COLO668 (cell line): ENCODE measurements around the gene HOXC10.

Experiments
- DNase-seq: peaks from one replicate; lab custom pipeline; 2025; ENCODE audit not compliant: unreplicated experiment; lab: John Stamatoyannopoulos, UW

Gene HOXC10

DNA sequence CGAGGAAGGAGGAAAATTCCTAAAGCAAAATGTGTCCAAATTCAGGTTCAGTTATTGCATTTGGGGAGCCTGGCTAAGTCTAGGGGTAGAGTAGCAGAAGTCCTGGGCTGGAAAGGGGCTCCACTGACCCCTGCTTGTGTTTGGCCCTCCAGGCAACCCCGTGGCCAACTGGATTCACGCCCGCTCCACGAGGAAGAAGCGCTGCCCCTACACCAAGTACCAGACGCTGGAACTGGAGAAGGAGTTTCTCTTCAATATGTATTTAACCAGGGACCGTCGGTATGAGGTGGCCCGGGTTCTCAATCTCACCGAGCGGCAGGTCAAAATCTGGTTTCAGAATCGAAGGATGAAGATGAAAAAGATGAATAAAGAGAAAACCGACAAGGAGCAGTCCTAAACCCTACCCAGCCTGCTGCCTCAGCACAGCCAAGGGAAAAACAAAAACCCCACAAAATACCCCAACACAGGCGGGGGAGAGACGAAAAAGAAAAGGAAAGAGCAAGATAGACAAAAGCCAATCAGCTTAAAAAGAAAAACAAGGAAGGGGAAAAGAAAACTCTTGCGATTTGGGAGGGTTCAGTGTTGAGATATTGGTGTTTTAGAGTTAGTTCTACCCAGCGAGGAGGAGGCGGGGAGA is 17.4 kb downstream of the HOXC10 start:
- no peak for DNase-seq

DNA sequence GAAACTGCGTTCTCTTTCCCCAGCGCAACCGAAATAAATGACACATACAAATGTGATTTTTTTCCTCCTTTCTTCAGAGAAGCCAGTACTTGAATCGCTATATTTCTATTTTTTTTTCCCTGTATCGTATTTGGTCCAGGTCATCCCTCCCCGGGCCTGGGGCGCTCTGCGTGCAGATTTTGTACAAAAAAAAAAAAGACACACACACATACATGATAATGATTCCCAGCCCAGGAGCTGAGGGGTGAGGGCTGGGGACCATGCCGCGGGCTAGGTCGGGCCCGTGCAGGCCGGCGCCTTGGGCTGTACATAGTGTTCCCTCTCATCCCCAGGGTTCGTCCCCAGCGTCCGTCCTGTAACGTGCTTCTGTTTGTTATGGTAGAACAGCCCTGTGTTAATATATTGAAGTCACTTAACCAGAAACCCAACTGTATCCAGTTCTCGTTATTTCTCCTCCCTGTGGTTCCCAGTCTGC is 18.0 kb downstream of the HOXC10 start:
- DNase-seq, result no peak

DNA sequence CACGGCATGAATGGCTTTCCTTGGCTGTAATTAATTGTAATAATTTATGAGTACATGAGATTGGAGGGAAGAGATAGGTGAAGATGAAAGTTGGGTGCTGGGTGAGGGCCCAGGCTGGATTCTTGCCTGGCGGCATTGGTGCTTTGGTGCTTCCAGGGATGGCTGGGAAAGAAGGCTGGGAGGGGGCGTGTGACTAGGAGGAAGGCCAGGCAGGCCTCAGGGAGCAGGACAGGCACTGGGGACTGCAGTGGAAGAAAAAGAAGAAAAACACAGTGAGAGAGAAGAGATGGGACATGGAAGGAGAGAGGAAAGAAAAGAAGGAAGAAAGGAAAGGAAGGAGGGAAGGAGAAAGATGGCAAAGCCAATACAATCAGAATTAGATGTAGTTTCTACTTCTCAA is 18.7 kb downstream of the HOXC10 start:
- no peak for DNase-seq

DNA sequence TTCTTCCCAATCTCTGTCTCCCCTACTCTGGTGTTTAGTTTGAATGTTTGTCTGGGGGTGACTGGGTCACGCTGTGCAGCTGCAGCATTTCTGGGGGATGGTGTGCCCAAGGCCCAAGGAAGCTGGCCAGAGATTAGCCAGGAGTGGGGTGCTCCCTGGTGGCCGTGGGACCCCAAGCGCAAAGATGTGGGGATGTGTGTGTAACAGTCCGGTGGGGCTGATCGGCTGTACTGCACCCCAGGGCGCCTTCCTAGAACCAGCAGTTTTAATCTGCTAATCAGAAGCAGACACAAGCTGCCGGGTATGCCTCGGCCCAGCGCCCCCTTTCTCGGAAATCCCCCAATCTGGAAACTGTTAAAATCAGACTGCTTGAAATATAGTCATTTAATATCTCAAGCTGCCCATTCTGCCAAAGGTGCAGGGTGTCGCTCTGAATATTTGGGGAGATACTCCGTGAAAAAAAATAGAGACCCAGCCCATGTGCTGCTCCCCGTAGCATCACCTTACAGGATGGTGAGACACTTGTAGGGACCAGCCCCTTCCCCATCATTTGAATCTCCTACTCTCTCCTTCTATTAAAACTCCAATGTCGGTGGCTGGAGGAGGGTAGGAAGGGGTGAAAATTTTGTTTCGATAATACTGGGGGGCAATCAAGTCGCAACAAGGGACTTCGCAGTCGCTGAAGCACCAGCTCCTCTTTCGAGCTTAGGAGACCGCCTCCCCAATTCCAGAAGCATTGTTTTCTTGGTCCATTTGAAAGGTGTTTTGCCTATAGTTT is 19.3 kb downstream of the HOXC10 start:
- no peak for DNase-seq

DNA sequence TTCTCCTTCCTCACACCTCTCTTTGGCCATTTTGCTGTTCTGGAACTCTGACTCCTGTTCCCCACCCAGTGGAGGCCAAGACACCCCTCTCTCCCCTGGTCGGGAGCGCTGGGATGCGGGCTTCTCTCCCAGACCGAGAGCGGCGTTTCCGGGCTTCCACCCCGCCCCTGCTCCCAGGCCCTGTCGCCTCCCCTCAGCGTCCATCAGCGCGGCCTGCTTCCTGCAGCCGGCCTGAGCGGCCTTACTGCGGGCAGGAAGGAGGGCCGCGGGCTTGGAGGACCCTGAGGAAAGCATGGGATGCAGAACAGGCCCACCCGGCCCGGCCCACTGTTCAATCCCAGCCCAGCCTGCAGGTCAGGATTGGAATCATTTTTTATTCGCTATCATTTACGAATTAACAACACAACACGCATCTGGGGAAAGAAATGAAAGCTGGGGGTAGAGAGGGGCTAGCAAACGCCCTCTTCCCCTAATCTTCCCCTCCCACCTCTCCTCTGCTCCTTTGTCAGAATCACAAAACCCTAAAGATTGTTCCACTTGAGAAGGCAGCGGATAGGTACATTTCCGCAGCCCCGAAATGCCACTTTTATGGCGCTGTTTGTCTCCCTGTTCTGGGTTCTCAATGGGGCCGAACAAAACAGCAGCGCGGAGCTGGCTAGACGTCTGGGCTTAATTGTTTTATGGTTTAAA is 20.0 kb downstream of the HOXC10 start:
- DNase-seq, result peak; percentile 0

DNA sequence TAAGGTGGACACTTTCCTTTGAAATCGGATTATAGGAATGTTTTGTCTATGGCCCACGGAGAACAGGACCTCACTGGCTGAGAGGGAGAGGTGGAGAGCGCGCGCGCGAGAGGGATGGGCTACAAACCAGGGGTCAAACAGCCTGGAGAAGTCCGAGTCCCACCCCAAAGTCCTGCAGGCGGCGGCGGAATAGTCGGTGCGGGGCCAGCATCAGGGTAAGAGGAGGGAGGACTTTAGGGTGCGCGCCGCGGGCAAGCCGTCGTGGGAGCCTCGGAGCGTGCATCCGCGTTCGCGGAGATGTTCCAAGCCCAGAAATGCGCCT is 20.5 kb downstream of the HOXC10 start:
- DNase-seq, result no peak

DNA sequence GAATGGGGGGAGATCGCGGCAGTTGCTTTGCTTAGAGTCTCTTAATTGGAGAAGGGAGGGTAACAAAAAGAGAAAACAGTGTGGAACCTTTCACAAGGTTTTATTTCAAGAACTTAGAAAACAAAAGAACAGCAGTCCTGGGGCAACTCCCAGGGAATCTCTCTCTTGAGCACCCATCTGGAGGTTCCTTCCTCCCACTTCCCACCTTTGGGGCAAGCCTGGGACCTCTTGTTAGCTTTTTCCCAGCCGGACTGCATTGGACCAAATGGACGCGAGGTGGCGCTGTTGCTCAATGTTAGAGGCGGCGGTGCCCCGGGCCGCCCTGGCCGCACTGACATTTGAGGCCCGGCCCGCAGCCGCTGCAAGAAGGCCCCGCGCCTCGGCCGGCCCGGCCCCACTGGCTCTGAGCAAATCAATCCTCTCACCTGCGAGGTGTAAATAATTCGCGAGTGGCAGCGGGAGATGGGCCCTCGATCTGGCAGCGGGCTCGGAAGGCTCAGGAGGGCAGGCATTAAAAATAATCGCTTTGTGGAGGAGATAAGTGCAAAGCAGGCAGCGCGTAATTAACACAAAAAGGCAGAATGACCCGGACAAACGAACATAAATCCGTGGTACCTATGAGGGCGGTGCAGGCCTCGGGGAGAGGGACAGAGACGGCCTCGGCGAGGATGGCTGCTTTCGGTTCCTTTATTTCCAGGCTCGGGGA is 21.1 kb downstream of the HOXC10 start:
- peak; percentile 62 for DNase-seq

DNA sequence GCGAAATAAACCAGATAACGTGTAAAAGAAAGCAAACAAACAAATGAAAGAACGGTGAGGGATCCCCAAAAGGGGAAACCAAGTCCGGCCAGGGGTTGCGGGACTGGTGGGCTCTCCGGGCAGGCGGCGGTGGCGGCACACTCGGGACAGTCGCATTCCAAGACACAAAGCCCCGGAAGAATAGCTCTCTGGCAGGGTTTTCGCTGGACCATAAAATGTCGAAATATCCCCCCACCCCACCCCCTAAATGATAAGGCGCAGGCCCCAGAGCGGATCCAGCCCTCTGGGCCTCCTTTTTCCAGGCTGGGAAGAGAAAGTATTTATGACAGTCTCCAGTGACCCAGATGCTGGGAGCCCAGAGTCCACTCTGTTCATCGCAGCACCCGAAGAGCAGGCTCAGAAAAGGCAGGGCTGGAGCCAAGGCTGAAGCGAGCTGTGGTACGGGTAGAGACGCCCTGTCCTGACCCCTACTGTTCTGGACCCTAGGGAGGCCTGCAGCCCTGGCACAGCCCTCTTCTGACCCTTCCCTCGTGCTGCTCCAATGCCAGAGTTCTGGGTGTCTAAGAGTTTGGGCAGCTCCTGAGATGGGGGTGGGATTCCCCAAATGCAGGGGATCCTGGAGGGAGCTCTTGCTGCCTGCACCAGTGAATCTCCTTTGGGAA is 21.7 kb downstream of the HOXC10 start:
- no peak for DNase-seq

DNA sequence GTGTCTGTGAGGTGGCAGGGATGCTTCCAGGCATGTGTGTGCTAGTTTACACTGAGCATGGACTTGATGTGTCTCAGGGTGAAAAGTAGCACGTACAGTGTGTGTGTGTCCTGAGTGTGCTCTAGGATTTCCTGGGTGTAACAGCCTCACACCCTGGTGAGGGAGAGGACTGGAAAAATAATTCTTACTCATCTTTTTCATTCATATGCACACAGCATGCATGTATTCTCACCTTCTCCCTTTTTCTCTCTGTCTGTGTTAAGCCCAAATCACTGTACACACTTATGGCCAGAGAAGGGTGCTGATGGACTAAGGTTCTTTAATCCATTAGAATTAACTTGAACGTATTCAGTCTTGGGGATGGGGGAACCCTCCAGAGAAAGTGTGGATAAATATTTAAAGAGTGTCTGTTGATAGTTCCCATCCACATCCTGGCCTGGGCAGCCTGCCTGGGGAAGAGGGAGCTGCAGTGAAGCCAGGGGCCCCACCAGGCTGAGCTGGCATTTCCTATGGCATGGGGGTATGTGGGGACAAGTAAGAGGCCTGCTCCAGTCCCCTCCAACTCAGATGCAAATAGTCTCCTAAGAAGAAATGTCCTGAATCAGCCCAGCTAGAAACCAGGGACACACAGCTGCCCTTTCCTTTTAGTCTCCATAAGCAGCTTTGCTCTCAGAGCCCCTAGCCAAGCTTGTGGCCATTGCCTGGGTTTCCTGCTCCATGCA is 22.8 kb downstream of the HOXC10 start:
- no peak for DNase-seq

DNA sequence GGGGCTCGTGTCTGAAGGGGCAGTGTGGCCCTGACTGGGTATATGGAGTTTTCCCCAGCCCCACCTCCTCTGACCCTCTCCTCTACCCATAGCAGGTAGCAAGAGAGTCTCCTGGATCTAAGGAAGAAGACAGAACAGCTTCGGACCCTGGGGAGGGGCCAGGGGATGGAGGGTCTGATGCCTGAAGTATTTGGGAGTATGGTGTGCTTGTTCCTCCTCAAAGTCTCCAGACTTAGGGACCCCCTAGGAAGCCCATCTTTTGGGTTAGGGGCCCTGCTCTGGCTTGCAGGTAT is 23.3 kb downstream of the HOXC10 start:
- no peak for DNase-seq

DNA sequence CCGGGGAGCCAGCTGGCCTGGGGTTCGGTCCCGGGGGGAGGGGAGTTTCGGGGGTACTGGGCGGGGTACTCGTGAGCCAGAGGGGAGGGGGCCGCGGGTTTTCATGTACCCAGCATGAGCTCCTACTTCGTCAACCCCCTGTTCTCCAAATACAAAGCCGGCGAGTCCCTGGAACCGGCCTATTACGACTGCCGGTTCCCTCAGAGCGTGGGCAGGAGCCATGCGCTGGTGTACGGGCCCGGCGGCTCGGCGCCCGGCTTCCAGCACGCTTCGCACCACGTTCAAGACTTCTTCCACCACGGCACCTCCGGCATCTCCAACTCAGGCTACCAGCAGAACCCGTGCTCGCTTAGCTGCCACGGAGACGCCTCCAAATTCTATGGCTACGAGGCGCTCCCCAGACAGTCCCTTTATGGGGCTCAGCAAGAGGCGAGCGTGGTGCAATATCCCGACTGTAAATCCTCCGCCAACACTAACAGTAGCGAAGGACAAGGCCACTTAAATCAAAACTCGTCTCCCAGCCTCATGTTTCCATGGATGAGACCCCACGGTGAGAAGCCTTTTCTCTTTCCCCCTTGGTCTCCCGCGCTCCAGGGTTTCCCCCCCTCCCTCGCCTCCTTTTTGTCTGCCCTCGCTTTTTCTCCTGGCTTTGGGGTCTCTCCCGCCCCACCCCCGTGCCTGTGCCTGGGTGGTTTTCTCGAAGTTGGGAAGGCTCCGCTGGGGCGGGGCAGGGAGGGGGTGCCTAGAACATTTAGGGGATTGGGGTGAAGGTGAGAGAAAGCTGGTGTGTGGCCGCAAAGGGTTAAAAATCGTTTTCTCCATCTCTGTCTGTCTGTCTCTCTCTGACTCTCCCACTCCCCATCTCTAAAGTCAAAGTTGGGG is 24.5 kb downstream of the HOXC10 start:
- DNase-seq, result no peak

DNA sequence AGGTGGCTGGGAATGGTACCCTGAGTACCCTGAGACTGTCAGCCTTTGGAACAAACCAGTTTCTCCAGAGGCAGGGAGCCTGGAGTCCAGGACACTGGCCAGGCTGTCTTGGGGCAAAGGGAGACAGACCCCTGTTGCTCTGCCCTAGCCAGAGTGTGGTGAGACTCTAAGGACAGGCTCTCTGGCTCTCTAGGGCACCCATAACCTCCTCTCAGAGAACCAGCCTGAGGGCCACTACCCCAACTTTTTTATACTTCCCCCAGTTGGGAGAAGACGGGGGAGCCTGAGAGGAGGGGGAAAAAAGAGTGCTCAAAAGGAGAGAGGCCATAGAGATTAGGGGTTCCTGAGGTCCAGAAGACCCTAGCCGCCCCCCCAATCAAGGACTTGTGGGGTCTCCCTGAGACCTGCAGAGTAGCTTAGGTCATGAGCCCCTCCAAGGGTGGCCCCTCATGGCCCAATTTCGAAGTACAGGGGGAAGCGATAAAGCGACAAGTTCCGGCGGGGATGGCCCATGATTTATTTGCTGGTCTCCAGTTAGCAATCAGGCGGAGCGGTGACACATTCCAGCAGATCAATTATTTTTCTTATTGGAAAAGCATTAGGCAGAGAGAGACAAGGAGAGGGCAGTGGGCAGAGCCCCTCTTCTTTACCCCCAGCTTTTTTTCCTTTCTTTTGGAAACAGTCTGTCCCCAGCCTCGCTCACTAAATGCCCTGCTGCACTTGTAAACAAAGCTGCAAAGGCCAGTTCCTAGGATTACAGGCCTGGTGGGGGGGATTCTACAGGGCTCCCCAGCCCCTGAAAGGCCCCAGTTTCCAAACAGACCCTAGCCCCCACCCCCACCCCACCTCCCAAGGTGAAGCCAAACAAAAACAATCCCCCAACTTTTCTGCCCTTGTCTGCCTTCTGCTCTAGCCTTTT is 25.4 kb downstream of the HOXC10 start:
- DNase-seq, result no peak

DNA sequence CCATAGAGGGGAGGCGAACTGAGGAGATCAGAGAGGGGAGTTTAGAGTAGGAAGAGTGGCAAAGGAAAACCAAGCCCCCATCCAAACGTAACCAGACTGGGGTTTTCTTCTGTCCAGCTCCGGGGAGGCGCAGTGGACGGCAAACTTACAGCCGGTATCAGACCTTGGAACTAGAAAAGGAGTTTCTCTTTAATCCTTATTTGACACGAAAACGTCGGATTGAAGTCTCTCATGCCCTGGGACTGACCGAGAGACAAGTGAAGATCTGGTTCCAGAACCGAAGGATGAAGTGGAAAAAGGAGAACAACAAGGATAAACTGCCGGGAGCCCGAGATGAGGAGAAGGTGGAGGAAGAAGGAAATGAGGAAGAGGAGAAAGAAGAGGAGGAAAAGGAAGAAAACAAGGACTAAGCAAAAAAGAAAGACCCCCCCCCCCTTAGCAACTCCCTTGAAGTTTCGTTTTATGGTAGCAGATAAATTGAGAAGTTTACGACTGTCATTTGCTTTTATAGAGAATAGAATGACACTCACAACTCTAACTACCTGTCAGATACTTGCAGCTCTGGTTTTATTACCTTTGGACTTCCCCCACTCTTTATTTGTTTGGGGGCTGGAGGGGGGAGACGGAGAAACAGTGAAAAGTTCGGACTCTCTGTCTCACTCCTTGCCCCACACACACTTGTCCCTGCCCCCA is 26.2 kb downstream of the HOXC10 start:
- DNase-seq, result no peak

DNA sequence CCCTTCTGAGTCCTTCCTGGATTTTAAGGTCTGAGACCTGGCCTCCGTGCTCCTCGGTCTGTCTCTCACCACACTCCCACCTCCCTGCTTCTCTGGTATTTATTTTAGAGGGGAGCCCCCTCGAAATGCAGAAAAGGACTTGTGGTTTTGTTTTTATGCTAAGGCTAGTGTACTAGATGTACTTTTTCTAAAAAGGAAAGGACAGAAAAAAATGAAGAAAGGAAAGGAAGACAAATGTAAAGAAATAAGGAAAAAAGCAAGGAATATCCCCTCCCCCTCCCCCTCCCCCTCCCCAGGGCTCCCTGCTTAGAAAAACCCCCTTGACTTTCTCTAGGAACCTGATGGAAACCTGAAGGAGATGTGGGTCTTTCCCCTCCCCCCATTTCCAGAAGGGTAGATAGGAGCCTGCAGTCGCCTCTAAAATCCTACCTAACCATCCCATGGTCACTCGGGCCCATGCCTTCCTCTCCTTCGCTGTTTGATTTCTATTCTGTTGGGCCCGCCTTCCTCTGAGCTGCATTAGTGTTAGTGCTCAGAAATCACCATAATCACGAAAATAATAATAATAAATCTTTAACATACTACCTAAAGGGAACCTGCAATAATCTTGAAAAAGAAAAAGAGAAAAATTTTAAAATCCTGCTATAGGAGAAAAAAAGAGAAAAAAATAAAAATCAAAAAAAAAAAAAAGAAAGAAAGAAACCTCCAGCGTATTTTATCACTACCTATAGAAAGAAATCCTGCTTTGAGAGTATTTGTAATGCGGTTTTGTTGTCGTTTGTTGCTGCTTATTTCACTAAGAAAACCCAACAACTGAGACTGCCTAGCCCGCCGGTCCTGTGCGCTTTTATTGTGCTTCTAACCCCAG is 27.0 kb downstream of the HOXC10 start:
- DNase-seq, result no peak

DNA sequence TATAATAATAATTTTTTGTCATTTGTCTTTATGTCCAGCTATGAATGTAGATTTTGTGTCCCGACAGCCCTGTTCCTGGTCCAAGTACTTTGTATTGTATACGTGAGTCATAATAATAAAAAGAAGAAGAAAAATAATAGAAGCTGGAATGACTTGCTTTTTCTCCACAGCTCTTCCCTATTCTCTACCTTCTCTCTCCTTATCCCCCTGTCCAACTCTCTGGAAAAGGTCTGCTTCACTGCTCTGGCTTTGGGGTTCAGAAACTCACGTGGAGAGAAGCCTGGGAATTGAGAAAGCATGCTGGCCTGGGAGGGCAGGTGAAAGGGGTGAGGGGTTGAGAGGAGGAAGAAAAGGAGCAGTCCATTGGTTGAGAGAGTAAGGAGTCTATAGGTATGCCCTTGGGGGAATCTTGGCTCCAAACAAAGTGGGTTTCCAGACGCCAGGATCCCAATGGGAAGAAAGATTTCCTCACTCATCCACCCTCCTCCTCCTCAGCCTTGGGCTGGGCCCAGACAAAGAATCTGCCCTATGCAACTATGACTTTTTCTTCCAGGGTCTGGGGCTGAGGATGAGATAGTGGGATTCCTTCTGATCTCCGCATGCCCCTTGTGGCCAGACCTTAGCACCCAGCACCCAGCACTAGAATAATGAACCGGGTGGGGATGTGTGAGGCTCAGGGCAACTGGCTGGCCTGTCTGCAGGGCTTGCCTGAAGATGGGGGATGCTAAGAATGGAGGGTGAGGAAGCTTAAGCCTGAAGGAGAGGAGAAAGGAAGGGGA is 27.9 kb downstream of the HOXC10 start:
- no peak for DNase-seq

DNA sequence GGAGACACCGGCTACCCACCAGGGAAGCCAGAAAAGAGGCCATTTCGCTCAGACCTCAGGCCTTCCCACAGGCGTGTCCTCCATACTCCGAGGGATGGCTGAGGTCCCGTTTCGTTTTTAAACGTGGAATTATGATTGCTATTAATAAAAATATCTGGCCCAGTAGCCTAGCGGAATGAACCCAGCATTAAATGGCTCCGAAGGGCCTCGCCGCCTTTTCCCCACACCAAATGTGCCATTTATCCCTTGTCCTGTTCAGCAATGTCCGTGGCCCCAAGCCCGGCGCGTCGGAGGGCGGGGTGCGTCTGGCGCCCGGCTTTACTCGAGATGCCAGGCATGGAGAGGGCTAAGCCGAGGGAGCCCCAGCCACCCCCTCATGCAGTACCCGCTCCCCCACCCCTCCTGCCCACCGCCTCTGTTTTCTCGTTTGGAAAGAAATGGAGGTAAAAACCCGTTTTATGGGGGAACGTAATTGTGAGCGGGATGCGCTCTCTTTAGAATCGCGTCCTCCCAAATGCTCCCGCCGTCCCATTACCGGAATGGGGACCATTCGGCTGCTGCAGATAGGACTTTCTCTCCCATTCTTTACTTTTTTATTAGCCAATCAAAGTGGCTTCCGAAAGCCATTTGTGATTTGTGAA is 29.6 kb downstream of the HOXC10 start:
- DNase-seq, result no peak
